H1 (cell line): Measurements from ENCODE around the gene RELN. TPM values are rescaled to one million over a fixed set of nuclear protein-coding genes. Genes with fewer than 3 reads are reported as not detected.

ENCODE experiments used
- CTCF ChIA-PET: fragments of 300-600 bp; sonication (Branson Sonifier 250); formaldehyde crosslinking; loops from one replicate; lab custom pipeline; 2021; ENCODE audit not compliant: partially characterized antibody; lab: Charles Lee
- POLR2A ChIA-PET: fragments of 300-600 bp; sonication (Branson Sonifier 250); formaldehyde crosslinking; loops from one replicate; lab custom pipeline; 2021; ENCODE audit warnings: inconsistent platforms; ENCODE audit not compliant: partially characterized antibody; lab: Charles Lee
- DNase-seq, 2 experiments: peaks; one replicate each; pipeline versions ENCODE4 v3.0.0 to v3.0.0-alpha.2; 2010 to 2022; ENCODE audit warnings: low spot score in 2 of 2, low read depth in 1 of 2, mixed read lengths in 1 of 2
- FAIRE-seq: peaks from 2 replicates; lab custom pipeline; 2011; peaks lifted over from hg19 to GRCh38; lab: Jason Lieb, UNC
- H2AFZ ChIP-seq: 2 replicates; pipeline ENCODE4 v1.8.1; 2012; ENCODE audit warnings: low read length, inconsistent platforms
- H2AK5ac ChIP-seq: 2 replicates; pipeline ENCODE4 v1.6.1; 2013; ENCODE audit warnings: low read depth, low read length
- H2BK120ac ChIP-seq: replicated peaks from 2 replicates; pipeline ENCODE3; 2013; ENCODE audit warnings: low read depth, low read length, inconsistent platforms
- H2BK12ac ChIP-seq: 2 replicates; pipeline ENCODE4 v1.6.1; 2013; ENCODE audit warnings: low read depth, low read length
- H2BK15ac ChIP-seq: 2 replicates; pipeline ENCODE4 v1.6.1; 2013; ENCODE audit warnings: low read length
- H2BK20ac ChIP-seq: 2 replicates; pipeline ENCODE4 v1.6.1; 2013; ENCODE audit warnings: low read length
- H2BK5ac ChIP-seq: 2 replicates; pipeline ENCODE4 v1.6.1; 2013; ENCODE audit warnings: low read depth, low read length
- H3K14ac ChIP-seq: 2 replicates; pipeline ENCODE4 v1.6.1; 2013; ENCODE audit warnings: inconsistent platforms; ENCODE audit not compliant: insufficient read length
- H3K18ac ChIP-seq: 2 replicates; pipeline ENCODE4 v1.6.1; 2013; ENCODE audit warnings: low read length; ENCODE audit errors: extremely low read depth
- H3K23ac ChIP-seq: 2 replicates; pipeline ENCODE4 v1.6.1; 2013; ENCODE audit warnings: inconsistent platforms; ENCODE audit not compliant: insufficient read length
- H3K23me2 ChIP-seq: 2 replicates; pipeline ENCODE4 v1.6.1; 2013; ENCODE audit warnings: low read depth, low read length
- H3K27ac ChIP-seq: 2 replicates; pipeline ENCODE4 v1.6.1; 2011; ENCODE audit warnings: low read depth, low read length, inconsistent platforms
- H3K27me3 ChIP-seq, 4 experiments: replicated peaks in 1 of 4; 1 replicate in 1 of 4; 2 replicates in 3 of 4; pipeline versions ENCODE4 v1.6.1 to v1.8.1; 2011 to 2013; ENCODE audit warnings: low read length in 3 of 4, mild to moderate bottlenecking in 3 of 4, inconsistent platforms in 2 of 4, mixed read lengths in 2 of 4, moderate library complexity in 1 of 4; ENCODE audit not compliant: control insufficient read depth in 3 of 4, insufficient read depth in 3 of 4; ENCODE audit errors: extremely low read depth in 1 of 4
- H3K36me3 ChIP-seq, 4 experiments: 2 replicates each; pipeline versions ENCODE4 v1.6.1 to v1.8.1; 2011 to 2013; ENCODE audit warnings: mild to moderate bottlenecking in 4 of 4, low read length in 3 of 4, moderate library complexity in 2 of 4, control low read depth in 1 of 4, inconsistent platforms in 1 of 4; ENCODE audit not compliant: insufficient read depth in 4 of 4, control insufficient read depth in 2 of 4
- H3K4ac ChIP-seq: replicated peaks from 2 replicates; pipeline ENCODE3; 2013; ENCODE audit warnings: low read length, low read depth, mixed read lengths, inconsistent platforms; ENCODE audit not compliant: insufficient read length
- H3K4me1 ChIP-seq, 4 experiments: replicated peaks in 1 of 4; 1 replicate in 1 of 4; 2 replicates in 3 of 4; pipeline versions ENCODE4 v1.6.1 to v1.8.1; 2011 to 2013; ENCODE audit warnings: low read length in 3 of 4, inconsistent platforms in 2 of 4, mixed read lengths in 1 of 4; ENCODE audit not compliant: insufficient read depth in 4 of 4, control insufficient read depth in 3 of 4
- H3K4me2 ChIP-seq, 2 experiments: 2 replicates each; pipeline versions ENCODE4 v1.6.1 to v1.8.1; 2011 to 2013; ENCODE audit warnings: low read depth in 2 of 2, low read length in 2 of 2, control low read depth in 1 of 2, inconsistent platforms in 1 of 2, mild to moderate bottlenecking in 1 of 2; ENCODE audit not compliant: insufficient read depth in 1 of 2
- H3K4me3 ChIP-seq, 4 experiments: fragments of 200-600, 300-600 bp in 1 of 4; sonication (generic), shearing (Covaris generic), sonication (Bioruptor Twin) in 1 of 4; 2 replicates each; pipeline versions ENCODE4 v1.5.1 to v1.8.1; 2011 to 2016; ENCODE audit warnings: low read length in 4 of 4, low read depth in 3 of 4, control low read depth in 2 of 4, inconsistent platforms in 2 of 4, mild to moderate bottlenecking in 2 of 4, mixed read lengths in 1 of 4, moderate library complexity in 1 of 4; ENCODE audit not compliant: insufficient read depth in 2 of 4; ENCODE audit errors: extremely low read depth in 1 of 4
- H3K56ac ChIP-seq: replicated peaks from 2 replicates; pipeline ENCODE3; 2013; ENCODE audit warnings: low read depth, mild to moderate bottlenecking, mixed read lengths, low read length, inconsistent platforms; ENCODE audit not compliant: insufficient read length
- H3K79me1 ChIP-seq: 2 replicates; pipeline ENCODE4 v1.6.1; 2013; ENCODE audit warnings: low read depth, low read length, control low read depth
- H3K79me2 ChIP-seq, 2 experiments: 2 replicates each; pipeline versions ENCODE4 v1.6.1 to v1.8.1; 2012 to 2013; ENCODE audit warnings: low read length in 2 of 2, mild to moderate bottlenecking in 2 of 2, inconsistent platforms in 1 of 2; ENCODE audit not compliant: insufficient read depth in 2 of 2, control insufficient read depth in 1 of 2
- H3K9ac ChIP-seq, 4 experiments: replicated peaks in 1 of 4; 1 replicate in 1 of 4; 2 replicates in 3 of 4; pipeline versions ENCODE4 v1.6.1 to v1.8.1; 2011 to 2013; ENCODE audit warnings: low read depth in 3 of 4, low read length in 3 of 4, control low read depth in 2 of 4, mild to moderate bottlenecking in 2 of 4, moderate library complexity in 2 of 4, inconsistent platforms in 1 of 4; ENCODE audit errors: extremely low read depth in 1 of 4
- H3K9me3 ChIP-seq, 2 experiments: 2 replicates each; pipeline versions ENCODE4 v1.6.1 to v1.8.1; 2012 to 2013; ENCODE audit warnings: mild to moderate bottlenecking in 2 of 2, moderate library complexity in 2 of 2, control low read depth in 1 of 2, inconsistent platforms in 1 of 2, low read depth in 1 of 2, low read length in 1 of 2, mixed read lengths in 1 of 2; ENCODE audit not compliant: insufficient read depth in 2 of 2
- H4K20me1 ChIP-seq, 2 experiments: replicated peaks in 1 of 2; 2 replicates each; pipeline versions ENCODE3 to v1.8.1; 2011 to 2013; ENCODE audit warnings: inconsistent platforms in 2 of 2, low read length in 2 of 2, mild to moderate bottlenecking in 1 of 2; ENCODE audit not compliant: insufficient read depth in 2 of 2, control insufficient read depth in 1 of 2
- H4K5ac ChIP-seq: 2 replicates; pipeline ENCODE4 v1.6.1; 2013; ENCODE audit warnings: low read length, low read depth, mixed read lengths, inconsistent platforms; ENCODE audit not compliant: insufficient read length
- H4K8ac ChIP-seq: 2 replicates; pipeline ENCODE4 v1.8.0; 2013; ENCODE audit warnings: mild to moderate bottlenecking, moderate library complexity, low read length, inconsistent platforms; ENCODE audit not compliant: insufficient read depth; ENCODE audit errors: extremely low read depth
- H4K91ac ChIP-seq: replicated peaks from 2 replicates; pipeline ENCODE3; 2013; ENCODE audit warnings: low read length, mixed read lengths, inconsistent platforms; ENCODE audit not compliant: insufficient read length
- FOSL1 ChIP-seq: IDR thresholded peaks from 2 replicates; pipeline ENCODE4 v1.6.1; 2011; ENCODE audit warnings: mild to moderate bottlenecking, low read depth, low read length, moderate library complexity; ENCODE audit not compliant: insufficient read depth
- SP2 ChIP-seq: IDR thresholded peaks from 2 replicates; pipeline ENCODE4 v1.6.1; 2012; ENCODE audit warnings: mild to moderate bottlenecking, low read length, inconsistent platforms
- WGBS, 2 experiments: shearing (Covaris generic) in 1 of 2; methylation state at CpG; one replicate each; pipeline versions ENCODE4 v1.1.6 to v1.1.7; 2013 to 2015; ENCODE audit warnings: low lambda C conversion rate in 2 of 2, mixed read lengths in 2 of 2, inconsistent platforms in 1 of 2, low coverage in 1 of 2, missing lambda C conversion rate in 1 of 2; ENCODE audit not compliant: insufficient replicate concordance in 2 of 2, insufficient coverage in 1 of 2, insufficient read length in 1 of 2; ENCODE audit errors: extremely low coverage in 1 of 2, missing lambda C conversion rate in 1 of 2; 5-methylcytosine and 5-hydroxymethylcytosine counted together
- polyA plus RNA-seq, 7 experiments: library from polyadenylated mRNA; depleted of rRNA in 3 of 7; stranded (reverse) in 5 of 7; unstranded in 2 of 7; fragments of >200 nt in 5 of 7; fragments of 200-250 nt in 2 of 7; gene quantifications; 1 replicate in 5 of 7; 2 replicates in 1 of 7; 4 replicates in 1 of 7; pipeline versions ENCODE4 v1.2.1 to v1.2.3, GENCODE V29; 2011 to 2013; ENCODE audit warnings: missing spikeins in 2 of 7, mixed read lengths in 2 of 7
- total RNA-seq: library from RNA; stranded (reverse); fragmentation: NEBNext Ultra II Directional; extraction: Animal tissue kit (Norgen Biotek cat#: 25700); gene quantifications from 2 replicates; pipeline ENCODE4 v1.2.1, GENCODE V29; 2021

RELN gene
- total and polyA plus RNA-seq, 2 of the 8 experiments (the other 6 are each of a cell fraction or from before 2014, with no cell fraction given): 0.03 to 0.07 TPM

- no peaks in the 10 kb centered on the region for H3K9me3 ChIP-seq
- no peak overlapping the region for H3K14ac ChIP-seq
- H2BK120ac ChIP-seq: no peak overlapping the region
- no peaks in the 10 kb centered on the region for H3K79me2 ChIP-seq
- H3K4me2 ChIP-seq: no peak overlapping the region
- H3K18ac ChIP-seq: no peak overlapping the region
- no peak overlapping the region for H2AFZ ChIP-seq
- ChIA-PET CTCF (no interaction called here), POLR2A (no interaction called here)
- H4K5ac ChIP-seq: no peak overlapping the region
- H3K4me3 ChIP-seq: no peak overlapping the region
- no peak overlapping the region for H2BK5ac ChIP-seq
- H3K56ac ChIP-seq: no peak overlapping the region
- no peak overlapping the region for H2BK12ac ChIP-seq
- H3K27ac ChIP-seq: no peak overlapping the region
- no peak for DNase-seq
- H4K20me1 ChIP-seq: no peaks in the 10 kb centered on the region
- no peak overlapping the region for H2BK20ac ChIP-seq
- no peak overlapping the region for H3K4ac ChIP-seq
- H3K79me1 ChIP-seq: no peaks in the 10 kb centered on the region
- H3K27me3 ChIP-seq: no peaks in the 10 kb centered on the region
- H4K91ac ChIP-seq: no peak overlapping the region
- no peaks in the 10 kb centered on the region for H3K36me3 ChIP-seq
- no peak for TF ChIP-seq FOSL1
- no peak for TF ChIP-seq SP2
- H3K23ac ChIP-seq: no peak overlapping the region
- no peak for FAIRE-seq
- no peak overlapping the region for H2AK5ac ChIP-seq
- H2BK15ac ChIP-seq: no peak overlapping the region
- no peaks in the 10 kb centered on the region for H3K4me1 ChIP-seq
- 97% methylated on average over 4 of the region's 4 CpGs; no CpG with 5 or more reads in 1 of the 2 experiments for WGBS, 2 experiments
- H3K9ac ChIP-seq: no peak overlapping the region
- no peaks in the 10 kb centered on the region for H3K23me2 ChIP-seq
- H4K8ac ChIP-seq: no peak overlapping the region
Observed at GRCh38 chr7:103541026-103541425, 448.4 kb downstream of the RELN start.
